GM18907 (cell line): ENCODE measurements around the gene MYO7B.
"Not testable (repeated sequence)": the region's sequence is repeated elsewhere in the genome, so short reads cannot be mapped to it uniquely, and the experiment has no call there.

Source experiments
- ATAC-seq: cut with Tn5 transposase; IDR thresholded peaks from one replicate; pipeline ENCODE4 v1.9.1; 2021; ENCODE audit warnings: mild to moderate bottlenecking, moderate library complexity; ENCODE audit not compliant: unreplicated experiment

MYO7B gene

DNA sequence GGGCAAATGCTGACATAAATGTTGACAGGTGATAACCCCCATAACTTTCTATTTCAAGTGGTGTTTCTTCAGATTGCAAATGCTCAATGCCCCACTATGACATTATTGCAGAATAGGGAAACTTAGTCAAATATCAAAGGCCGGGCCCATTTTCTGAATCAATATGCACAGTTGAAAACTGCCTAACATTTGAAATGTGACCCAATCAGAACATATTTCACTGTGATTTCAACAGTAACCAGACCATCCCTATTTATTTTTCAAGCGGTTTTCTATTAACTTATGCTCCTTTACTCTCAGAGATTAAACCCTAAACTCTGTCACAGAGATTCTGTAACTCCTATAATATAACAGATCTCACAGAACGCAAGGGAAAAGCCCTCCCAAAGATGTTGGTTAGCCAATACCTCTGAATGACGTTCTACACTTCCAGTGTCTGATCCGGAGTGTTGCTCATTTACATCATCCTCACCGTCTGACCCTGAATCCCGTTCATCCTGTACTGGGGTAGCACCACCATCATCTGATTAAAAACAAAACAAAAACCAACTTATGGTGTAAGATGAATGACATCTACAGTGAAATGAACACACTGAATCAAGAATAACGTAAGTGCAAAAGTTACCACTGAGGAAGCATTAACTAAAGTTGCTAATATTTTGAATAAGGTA is 12.1 kb upstream of the MYO7B start:
- ATAC-seq, result no peak

DNA sequence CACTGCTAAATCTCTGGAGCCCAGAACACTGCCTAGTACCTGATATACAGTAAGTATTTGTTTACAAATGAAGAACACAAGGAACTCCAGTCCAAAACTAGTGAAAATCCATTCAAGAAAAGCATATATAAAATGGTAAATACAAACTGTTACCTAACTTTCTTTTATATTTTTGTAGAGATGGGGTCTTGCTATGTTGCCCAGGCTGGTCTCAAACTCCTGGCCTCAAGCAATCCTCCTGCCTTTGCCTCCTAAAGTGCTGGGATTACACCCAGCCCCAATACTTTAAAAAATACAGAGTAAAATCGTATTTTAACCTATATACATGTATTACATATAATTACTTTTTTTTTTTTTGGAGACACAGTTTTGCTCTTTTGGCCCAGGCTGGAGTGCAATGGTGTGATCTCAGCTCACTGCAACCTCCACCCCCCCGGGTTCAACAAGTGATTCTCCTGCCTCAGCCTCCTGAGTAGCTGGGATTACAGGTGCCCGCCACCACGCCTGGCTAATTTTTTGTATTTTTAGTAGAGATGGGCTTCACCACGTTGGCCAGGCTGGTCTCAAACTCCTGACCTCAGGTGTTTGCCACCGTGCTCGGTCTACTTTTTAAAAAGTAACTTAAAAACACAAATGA is 11.2 kb upstream of the MYO7B start:
- ATAC-seq, result not testable (repeated sequence)

DNA sequence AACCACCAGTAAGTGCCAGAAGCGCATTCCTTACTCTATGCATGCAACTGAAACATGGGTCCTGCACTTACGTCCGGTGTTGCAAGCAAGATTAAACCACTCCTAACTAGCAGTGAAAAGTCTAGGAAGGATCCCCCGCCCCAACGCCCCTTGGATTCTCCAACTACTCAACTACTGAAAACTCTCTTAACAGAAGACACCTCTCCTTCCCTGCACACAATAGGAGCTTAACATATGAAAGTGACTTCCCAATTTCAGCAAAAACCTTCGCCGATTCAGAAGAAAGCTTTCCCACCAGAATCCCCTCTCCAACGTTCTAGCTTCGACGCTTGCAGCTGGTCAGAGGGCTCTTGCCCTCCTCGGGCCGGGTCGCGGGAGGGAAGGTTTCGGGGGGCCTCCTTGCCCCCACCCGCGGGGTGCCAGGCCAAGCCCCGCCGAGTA is 9.8 kb upstream of the MYO7B start:
- ATAC-seq, result peak; percentile 18

- peak; percentile 89 for ATAC-seq
These were observed 9.1 kb upstream of the MYO7B start, which contains the start of gene IWS1 for GRCh38 chr2:127526132-127527000. TSS of gene IWS1 (minus strand) at chr2:127526489. CDS start at chr2:127526208, 281 bp downstream.

DNA sequence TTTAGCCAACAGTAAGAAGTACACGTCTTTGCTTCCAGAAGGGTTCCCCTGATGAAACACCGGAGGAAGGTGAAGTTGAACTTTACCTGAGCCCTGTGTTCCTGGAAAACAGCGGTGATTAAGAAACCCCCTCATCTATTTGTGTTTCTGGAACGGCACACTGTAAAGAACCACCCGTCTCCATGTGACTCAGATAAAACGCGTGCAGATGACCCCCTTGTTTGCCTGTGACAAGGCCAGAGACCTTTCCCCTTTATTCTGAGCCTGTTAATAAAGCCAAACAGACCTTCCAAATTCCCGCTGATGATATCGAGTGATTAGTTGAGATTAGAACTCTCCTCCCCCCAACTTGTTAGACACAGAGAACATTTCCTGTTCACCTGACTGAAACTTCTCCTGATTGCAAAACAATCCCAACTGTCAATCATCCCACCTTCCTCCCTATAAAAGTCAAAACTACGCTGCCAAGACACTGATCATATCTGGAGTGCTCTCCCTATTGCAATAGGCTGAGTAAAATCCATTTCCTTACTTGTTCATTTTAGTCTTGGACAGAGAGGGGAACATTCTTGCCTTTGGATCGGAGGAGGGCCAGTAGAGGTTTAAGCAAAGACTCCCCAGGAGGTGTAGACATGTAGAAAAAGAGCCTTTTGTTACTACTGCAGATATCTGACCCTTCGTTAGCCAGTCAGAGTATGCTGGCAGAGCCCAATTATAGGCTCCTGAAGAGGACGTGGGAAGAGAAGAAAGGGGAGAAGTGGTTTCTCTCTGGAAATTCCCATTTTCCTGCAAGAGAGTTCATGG is 8.3 kb upstream of the MYO7B start:
- peak; percentile 23 for ATAC-seq

DNA sequence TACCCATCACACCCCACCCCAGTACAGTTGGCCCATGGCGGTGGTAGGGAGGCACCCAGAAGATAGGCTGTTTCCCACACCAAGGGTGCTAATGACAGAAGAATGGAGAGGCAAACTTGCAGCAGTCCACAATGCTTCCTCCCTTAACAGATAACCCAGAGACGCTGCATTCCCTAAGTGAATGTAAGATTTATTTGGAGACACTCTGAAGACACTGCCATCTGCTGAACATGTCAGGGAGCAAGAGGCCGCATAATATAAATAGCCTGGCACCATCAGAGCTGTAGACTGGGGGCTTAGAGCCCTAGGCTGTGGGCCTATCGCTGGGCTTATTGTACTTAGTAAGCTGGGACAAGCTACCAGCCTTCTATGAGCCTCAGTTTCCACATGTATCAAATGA is 7.0 kb upstream of the MYO7B start:
- ATAC-seq, result no peak

GRCh38 chr2:127529416-127529815 is 6.1 kb upstream of the MYO7B start:
- not testable (repeated sequence) for ATAC-seq

DNA sequence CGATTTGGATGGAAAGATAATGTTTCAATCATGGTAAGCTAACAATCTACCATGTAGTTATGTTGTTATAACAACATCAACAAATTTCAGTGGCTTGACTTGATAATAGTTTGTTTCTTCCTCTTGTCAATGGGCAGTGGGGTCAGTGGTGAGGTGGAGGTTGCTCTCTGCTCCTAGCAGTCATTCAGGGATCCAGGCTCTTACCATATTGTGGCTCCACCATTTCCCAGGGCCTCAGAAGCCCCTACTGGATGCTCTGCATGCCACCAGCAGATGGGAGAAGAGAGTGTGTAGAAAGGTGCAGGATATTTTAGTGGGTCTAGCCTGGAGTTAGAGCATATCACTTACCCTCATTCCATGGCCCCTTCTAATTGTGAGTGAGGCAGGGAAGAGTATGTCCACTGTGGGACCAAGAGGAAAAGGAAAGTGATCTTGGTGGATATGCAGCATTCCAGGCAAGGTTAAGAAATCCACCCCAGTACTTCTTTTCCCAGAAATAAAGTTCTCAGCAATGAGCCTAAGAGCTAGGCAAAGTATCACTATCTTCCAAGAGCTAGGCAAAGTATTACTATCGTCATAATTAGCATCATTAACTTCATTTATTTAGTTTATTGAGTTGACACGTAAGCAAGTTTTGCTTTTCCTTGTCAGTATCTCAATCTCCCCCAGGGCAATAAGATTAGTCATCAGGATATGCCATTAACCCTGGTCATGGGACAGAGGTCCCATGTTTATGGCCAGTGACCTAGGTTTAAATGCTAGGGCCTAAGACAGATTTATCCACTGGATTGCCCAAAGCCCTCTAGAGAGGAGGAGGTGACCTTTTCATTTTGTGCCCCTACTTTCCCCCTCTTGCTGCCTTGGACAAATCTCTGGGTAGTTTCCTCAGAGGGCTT is 5.0 kb upstream of the MYO7B start:
- no peak for ATAC-seq

DNA sequence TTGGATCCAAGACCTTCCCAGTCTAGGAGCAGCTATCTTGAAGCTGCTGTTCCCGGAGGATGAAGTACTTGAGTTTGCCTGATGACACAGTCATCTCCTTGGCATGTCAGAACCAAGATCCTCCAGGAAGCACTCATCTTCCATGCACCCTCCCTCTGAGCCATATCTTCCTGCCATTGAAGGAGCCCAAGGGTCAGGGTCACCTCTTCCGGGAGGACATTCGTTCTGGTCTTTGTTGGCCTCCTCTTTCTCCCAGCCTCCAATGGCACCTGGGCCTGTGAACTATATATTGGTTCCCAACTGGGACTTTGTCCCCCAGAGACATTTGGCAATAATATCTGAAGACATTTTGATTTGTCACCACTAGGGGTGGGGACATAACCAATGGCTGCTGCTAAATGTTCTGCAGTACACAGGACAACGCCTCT is 4.2 kb upstream of the MYO7B start:
- no peak for ATAC-seq

GRCh38 chr2:127532296-127532695 is 3.2 kb upstream of the MYO7B start:
- ATAC-seq, result no peak

- ATAC-seq, result no peak
These were observed 435 bp downstream of the MYO7B start for GRCh38 chr2:127535918-127536317.

DNA sequence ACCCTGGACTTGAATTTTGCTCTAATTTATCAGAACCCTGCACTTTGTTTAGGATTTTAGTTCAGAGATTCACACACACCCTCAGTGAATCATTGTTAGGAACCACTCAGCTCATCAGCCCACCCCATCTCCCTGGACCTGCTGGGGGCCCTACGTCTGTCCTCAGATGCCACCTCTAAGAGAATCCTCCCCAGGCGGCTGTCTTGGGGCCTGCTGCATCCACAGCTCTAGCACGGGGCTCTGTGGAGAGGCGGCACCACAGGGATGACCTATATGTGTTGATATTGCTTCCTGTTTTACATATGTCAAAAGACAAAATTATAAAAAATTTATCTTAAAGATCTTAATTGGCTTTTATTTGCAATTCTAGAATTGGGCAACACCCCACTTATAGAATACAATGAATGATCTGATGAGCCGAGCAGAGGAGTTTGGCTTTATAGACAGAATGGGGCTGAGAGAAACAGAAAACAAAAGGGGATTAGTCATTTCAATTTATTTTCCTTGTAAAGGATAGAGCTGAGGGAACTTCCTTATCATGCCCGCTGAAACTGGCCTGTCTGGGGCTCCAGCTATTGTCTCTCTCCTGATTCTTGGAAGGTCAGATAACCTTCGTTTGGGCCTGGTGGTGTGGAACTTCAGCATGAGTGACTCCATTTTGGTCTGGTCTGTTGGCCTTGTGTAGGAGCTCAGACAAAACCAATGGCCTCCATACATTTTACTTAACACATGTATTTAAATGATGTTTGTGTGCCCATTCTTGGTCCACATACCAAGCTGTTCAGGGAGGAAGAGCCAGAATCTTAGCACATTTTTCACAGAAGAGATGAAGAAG is 1.4 kb downstream of the MYO7B start:
- no peak for ATAC-seq

- no peak for ATAC-seq
These were observed 2.2 kb downstream of the MYO7B start for GRCh38 chr2:127537644-127538043.

- ATAC-seq, result no peak
These were observed 6.3 kb downstream of the MYO7B start for GRCh38 chr2:127541809-127542208.

DNA sequence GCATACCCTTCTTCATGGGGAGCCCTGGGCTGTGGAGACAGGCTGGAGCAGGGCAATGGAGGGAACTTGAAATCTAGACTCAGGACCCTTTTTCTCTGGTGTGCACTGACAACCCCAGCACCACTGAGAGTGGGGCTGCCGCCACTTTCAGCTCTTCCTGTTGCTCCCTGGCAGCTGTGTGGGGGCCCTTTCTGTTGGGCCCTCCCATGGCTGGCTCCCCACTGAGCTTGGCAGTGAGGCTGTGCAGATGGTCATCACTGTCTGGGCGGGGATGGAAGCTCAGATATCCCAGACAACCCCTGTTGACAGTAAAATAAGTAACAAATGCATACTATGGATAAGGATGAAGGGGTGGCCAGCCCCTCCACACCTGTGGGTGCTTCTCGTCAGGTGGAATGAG is 6.7 kb downstream of the MYO7B start:
- ATAC-seq, result no peak

DNA sequence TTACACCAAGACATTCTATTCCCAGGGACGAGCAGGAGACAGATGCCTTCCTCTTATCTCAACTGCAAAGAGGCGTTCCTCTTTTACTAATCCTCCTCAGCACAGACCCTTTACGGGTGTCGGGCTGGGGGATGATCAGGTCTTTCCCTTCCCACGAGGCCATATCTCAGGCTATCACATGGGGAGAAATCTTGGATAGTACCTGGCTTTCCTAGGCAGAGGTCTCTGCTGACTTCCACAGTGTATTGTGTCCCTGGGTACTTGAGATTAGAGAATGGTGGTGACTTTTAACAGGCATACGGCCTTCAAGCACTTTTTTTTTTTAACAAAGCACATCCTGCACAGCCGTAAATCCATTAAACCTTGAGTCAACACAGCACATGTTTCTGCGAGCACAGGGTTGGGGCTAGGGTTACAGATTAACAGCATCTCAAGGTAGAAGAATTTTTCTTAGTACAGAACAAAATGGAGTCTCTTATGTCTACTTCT is 7.6 kb downstream of the MYO7B start:
- not testable (repeated sequence) for ATAC-seq

DNA sequence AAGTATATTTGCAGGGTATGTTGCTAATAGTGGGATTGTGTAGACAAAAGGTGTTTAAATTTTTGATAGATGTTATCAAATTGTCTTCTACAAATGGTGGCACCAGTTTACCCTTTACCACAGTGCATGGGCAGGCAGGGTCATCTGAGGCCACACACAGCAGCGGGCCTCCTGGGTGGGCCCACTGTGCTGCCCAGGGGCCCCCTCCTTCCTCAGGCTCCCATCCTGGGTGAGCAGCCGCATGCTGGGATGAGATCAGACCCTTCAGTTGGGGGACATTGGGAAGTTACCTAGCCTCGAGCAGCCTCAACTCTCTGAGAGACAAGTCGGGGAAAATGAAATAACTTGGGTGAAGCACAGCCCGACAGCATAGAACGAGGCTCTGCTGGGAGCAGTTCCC is 9.7 kb downstream of the MYO7B start:
- no peak for ATAC-seq

DNA sequence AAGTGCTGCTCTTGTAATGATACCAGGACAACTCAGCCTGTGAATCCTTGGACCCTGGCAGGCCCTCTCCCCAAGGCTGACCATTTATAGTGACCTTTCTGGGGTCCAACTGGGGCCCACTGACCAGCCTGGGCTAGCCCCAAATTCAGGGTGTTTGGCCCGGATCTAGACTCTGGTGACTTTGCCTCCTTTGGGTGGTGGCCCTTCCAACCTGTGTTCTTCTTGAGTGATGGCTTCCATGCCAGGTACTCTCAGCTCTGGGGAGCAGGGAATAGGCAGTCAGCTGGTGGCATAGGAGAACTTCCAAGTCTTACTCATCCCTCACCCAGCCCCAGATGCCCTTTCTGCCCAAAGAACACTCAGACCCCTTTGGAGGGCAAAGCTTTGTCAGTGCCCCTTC is 10.3 kb downstream of the MYO7B start:
- ATAC-seq, result no peak

DNA sequence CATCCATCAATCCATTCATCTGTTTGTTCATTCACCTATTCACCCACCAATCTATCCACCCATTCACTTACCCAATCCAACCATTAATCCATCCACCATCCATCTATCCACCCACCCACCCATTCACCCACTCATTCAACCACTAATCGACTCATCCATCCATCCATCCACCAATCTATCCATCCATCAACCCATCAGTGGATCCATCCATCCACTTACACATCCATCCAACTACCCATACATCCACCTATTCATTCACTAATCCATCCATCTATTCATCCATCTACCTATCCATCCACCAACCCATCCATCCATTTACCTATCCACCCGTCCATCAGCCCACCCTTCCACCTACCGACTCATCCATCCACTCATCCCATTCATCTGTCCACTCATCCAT is 11.3 kb downstream of the MYO7B start:
- no peak for ATAC-seq
